LNCAP (cell line): ENCODE results near the gene RNF223.

Experiments
- CTCF ChIP-seq: fragments of 450-650 bp; IDR thresholded peaks from 2 replicates; pipeline ENCODE4 v1.5.1; 2017; ENCODE audit warnings: mild to moderate bottlenecking

RNF223 gene

GRCh38 chr1:1090424-1091343 lies 16.6 kb upstream of the RNF223 start:
- no peak for TF ChIP-seq CTCF

GRCh38 chr1:1089731-1090423 lies 15.8 kb upstream of the RNF223 start:
- no peak for TF ChIP-seq CTCF

- TF ChIP-seq CTCF = no peak
Measured at GRCh38 chr1:1088801-1089680, 14.9 kb upstream of the RNF223 start.

- no peak for TF ChIP-seq CTCF
Measured at GRCh38 chr1:1088029-1088800, 14.1 kb upstream of the RNF223 start.

- no peak for TF ChIP-seq CTCF
Measured at GRCh38 chr1:1087351-1088028, 13.4 kb upstream of the RNF223 start.

GRCh38 chr1:1086911-1087341 lies 12.8 kb upstream of the RNF223 start:
- no peak for TF ChIP-seq CTCF
